ENCODE data around the gene POLR2I.
A peak's percentile ranks its signal among the peaks of the same experiment; 100 is the strongest.
"Not testable (repeated sequence)": the region's sequence is repeated elsewhere in the genome, so short reads cannot be mapped to it uniquely, and the experiment has no call there.

Gene POLR2I

GRCh38 chr19:36134867-36135266 lies 20.2 kb upstream of the POLR2I start:
- FAIRE-seq; DNase-seq (ENCODE audit: low spot score): not testable (repeated sequence)

- not testable (repeated sequence) for DNase-seq (ENCODE audit: low spot score); FAIRE-seq
Observed at GRCh38 chr19:36131221-36131620, 16.5 kb upstream of the POLR2I start.

DNA sequence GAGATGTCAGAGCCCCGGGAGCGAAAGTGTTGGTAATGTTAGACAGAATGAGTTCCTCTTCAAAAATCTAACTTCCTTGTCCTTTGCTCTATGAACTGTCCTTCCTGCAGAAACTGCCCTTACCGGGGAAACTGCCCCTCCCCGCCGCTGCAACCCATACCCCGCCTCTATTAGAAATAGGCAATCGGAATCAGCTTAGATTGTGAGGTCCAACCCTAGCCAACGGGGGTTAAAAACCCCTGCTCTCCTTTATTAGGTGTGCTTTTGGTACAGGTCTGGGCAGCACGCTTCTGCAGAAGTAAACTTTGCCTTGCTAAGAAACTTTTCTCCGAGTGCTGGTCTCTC lies 13.7 kb upstream of the POLR2I start:
- FAIRE-seq (no peak), DNase-seq (ENCODE audit: low spot score) (no peak)

DNA sequence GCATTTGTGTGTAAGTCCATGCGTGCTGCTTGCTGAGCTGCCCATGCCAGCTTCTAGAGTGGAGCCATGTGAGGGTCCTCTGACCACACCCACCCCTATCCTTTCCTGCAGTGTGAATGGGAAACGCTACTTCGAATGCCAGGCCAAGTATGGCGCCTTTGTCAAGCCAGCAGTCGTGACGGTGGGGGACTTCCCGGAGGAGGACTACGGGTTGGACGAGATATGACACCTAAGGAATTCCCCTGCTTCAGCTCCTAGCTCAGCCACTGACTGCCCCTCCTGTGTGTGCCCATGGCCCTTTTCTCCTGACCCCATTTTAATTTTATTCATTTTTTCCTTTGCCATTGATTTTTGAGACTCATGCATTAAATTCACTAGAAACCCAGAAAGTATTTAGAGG lies 10.9 kb upstream of the POLR2I start:
- DNase-seq (ENCODE audit: low spot score) (no peak), FAIRE-seq (no peak)

DNA sequence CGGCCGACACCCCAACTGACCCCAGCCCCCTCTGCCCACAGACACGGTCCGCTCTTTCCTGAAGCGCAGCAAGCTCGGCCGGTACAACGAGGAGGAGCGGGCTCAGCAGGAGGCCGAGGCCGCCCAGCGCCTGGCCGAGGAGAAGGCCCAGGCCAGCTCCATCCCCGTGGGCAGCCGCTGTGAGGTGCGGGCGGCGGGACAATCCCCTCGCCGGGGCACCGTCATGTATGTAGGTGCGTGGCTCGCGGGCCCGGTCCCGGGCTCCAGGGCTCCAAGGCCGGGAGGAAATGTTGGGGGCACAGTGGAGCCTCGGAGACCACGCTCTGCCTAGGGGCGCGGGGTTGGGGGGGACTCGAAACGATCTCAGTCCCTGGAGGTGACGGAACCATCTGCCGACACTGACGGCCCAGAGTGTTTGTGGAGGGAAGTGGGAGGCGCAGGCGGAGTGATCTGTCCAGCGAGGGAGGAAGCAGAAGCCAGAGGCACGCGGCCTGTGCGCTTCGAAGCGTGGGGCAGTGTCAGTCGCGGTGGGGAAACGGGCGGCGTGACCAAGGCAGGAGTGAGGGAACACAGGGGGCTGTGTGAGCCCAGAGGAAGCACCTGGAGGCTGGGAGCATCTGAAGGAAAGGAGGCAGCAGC lies 6.9 kb upstream of the POLR2I start:
- FAIRE-seq (no peak), DNase-seq (ENCODE audit: low spot score) (no peak)

GRCh38 chr19:36120984-36121358 lies 6.3 kb upstream of the POLR2I start:
- DNase-seq (ENCODE audit: low spot score), result no peak
- FAIRE-seq, result no peak

- no peak for DNase-seq (ENCODE audit: low spot score)
- no peak for FAIRE-seq
Observed at GRCh38 chr19:36120092-36120983, 5.7 kb upstream of the POLR2I start.

DNA sequence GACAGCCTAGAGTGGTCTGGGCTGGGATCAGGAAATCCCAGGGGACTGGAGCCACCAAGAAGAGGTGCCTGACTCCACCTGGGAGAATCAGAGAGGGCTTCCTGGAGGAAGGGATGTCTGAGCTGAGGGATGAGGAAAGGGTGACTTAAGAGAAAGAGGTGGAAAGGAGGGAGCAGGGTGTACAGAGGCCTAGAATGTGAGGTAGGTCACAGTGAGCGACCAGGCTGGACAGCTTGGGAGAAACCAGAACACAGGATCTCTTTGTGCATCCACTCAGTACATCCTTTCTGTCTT lies 1.6 kb upstream of the POLR2I start:
- DNase-seq (ENCODE audit: low spot score) (no peak), FAIRE-seq (no peak)

DNA sequence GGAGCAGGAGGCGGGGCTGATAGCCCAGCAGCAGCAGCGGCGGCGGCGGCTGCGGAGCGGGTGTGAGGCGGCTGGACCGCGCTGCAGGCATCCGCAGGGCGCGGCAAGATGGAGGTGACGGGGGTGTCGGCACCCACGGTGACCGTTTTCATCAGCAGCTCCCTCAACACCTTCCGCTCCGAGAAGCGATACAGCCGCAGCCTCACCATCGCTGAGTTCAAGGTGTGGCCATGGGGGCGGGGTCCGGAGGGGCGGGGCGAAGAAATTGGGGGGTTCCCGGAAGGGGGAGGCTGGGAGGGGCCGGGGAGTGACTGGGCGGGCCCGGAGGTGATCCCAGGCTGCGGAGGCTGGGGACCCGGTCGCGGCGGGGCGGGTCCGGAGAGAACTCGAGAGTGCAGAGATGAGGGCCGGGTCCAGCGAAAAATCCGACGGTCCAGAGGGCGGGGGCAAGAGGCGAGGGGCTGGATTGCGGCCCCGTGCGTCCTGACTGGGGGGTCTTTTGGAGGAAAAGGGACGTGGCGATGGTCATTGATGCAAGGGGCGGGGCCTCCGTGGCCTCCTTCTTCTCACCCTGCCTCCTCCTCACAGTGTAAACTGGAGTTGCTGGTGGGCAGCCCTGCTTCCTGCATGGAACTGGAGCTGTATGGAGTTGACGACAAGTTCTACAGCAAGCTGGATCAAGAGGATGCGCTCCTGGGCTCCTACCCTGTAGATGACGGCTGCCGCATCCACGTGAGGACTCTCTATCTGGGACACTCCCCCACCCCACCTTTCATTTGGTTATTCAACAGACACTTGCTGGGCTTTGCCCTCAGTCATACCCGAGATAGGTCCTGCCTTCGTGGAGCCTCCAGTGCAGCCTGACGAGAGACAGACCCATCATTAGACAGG lies 1.0 kb upstream of the POLR2I start, which contains the start of gene TBCB:
Gene TBCB (plus strand): TSS at position 16 of the 891 bp plus-strand sequence. CDS start 93 bp downstream, at position 109.
- FAIRE-seq, result no peak
- DNase-seq (ENCODE audit: low spot score), result no peak

- no peak for FAIRE-seq
- no peak for DNase-seq (ENCODE audit: low spot score)
Observed at GRCh38 chr19:36113894-36114720, 568 bp downstream of the POLR2I start.

GRCh38 chr19:36113425-36113824 lies 1.2 kb downstream of the POLR2I start:
- FAIRE-seq (no peak), DNase-seq (ENCODE audit: low spot score) (no peak)

DNA sequence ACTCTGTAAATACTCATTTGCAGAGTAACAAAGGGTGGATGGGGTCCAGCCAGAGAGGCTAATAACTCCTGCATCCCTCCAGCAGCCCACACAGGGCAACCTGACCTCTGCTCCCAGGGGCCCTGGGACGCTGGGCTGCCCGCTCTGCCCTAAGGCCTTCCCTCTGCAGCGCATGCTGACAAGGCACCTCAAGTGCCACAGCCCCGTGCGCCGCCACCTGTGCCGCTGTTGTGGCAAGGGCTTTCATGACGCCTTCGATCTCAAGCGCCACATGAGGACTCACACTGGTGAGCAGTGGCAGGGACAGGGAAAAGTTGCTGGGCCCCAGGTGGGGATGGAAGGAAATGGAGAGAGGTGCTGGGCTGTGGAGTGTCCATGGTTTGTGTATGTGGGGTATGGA lies 2.0 kb downstream of the POLR2I start:
- DNase-seq (ENCODE audit: low spot score) (no peak), FAIRE-seq (no peak)

DNA sequence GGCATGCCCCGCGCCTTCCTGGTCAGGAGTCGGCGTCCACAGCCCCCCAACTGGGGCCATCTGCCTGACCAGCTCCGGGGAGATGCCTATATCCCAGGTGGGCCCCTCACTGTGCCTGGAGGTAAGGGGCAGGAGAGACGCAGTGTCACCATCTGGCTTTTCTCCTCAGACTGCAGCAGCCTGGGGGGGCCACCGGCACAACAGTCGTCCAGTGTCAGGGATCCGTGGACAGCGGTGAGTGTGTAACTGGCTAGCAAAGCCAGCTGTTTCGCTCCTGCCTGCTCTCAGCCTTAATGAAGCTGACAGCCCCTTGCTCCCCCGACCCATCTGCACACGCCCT lies 3.5 kb downstream of the POLR2I start:
- no peak for DNase-seq (ENCODE audit: low spot score)
- FAIRE-seq, result no peak

GRCh38 chr19:36110487-36111199 lies 4.0 kb downstream of the POLR2I start, which contains the start of gene OVOL3:
Gene OVOL3 (plus strand): TSS chr19:36111143. CDS start chr19:36111203, 60 bp downstream.
- no peak for DNase-seq (ENCODE audit: low spot score)
- FAIRE-seq, result no peak

GRCh38 chr19:36108684-36109083 lies 6.0 kb downstream of the POLR2I start:
- no peak for FAIRE-seq
- no peak for DNase-seq (ENCODE audit: low spot score)

DNA sequence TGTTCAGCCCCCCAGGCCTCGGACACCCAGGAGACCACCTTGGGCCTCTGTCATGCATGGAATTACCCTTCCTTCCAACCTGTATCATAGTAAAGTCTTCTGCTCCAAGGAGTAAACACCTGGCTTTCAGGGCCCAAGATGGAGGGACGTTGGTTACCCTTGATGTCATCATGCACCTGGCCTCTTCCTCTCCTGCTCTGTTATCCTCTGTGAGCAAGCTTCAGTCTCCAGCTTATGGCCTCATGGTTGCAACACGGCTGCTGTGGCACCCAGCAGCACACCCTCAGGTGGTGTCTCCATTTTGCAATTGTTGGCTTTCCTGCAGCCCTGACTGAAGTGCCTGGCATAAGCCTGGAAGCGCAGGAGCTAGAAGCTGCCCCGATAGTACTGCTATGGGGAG lies 7.7 kb downstream of the POLR2I start:
- DNase-seq (ENCODE audit: low spot score) (no peak), FAIRE-seq (no peak)

GRCh38 chr19:36106441-36106840 lies 8.2 kb downstream of the POLR2I start:
- no peak for DNase-seq (ENCODE audit: low spot score)
- FAIRE-seq, result no peak

- DNase-seq (ENCODE audit: low spot score) (peak; percentile 11), FAIRE-seq (no peak)
Observed at GRCh38 chr19:36103842-36104552, 10.7 kb downstream of the POLR2I start.

GRCh38 chr19:36103040-36103626 lies 11.5 kb downstream of the POLR2I start:
- DNase-seq (ENCODE audit: low spot score) (no peak), FAIRE-seq (no peak)

Measured in RCC 7860 (cell line).